Tibial nerve (tissue), 4 donors: ENCODE results near the gene HOXB13.

Experiments
- CTCF ChIP-seq, 5 experiments: fragments of 200-600 bp in 3 of 5; fragments of 450-650 bp in 2 of 5; sonication (generic) in 3 of 5; IDR thresholded peaks; one replicate each; pipeline ENCODE4 v1.5.1; 2016 to 2019; ENCODE audit warnings: antibody characterized with exemption in 5 of 5, mild to moderate bottlenecking in 3 of 5, moderate library complexity in 2 of 5
- EP300 ChIP-seq, 2 donors: sonication (generic); formaldehyde crosslinking; IDR thresholded peaks; one replicate each; pipeline ENCODE4 v1.6.1; 2017; ENCODE audit warnings: antibody characterized with exemption in 2 of 2, mild to moderate bottlenecking in 1 of 2
- POLR2A ChIP-seq, 2 donors: fragments of 450-650 bp; IDR thresholded peaks; one replicate each; pipeline ENCODE4 v1.6.1; 2017; ENCODE audit warnings: antibody characterized with exemption in 2 of 2, mild to moderate bottlenecking in 2 of 2, moderate library complexity in 2 of 2

- no peak for TF ChIP-seq CTCF (IDR thresholded peaks at IDR 0.05)
- no peak for TF ChIP-seq EP300 (IDR thresholded peaks at IDR 0.05)
- TF ChIP-seq POLR2A (IDR thresholded peaks at IDR 0.05) = no peak
Measured at GRCh38 chr17:48761114-48761513, 32.6 kb upstream of the HOXB13 start.
